MM.1S (cell line): Measurements from ENCODE around the gene THRA.

ENCODE experiments used
- DNase-seq: peaks from one replicate; pipeline ENCODE4 v3.0.0-alpha.2; 2015
- H2AFZ ChIP-seq: fragments of 300-600 bp; sonication (generic); 2 replicates; pipeline ENCODE4 v1.6.0; 2016; ENCODE audit warnings: antibody characterized with exemption, low read length
- H3F3A ChIP-seq: fragments of 300-600 bp; sonication (generic); 2 replicates; pipeline ENCODE4 v1.6.1; 2016; ENCODE audit warnings: mild to moderate bottlenecking, antibody characterized with exemption, low read length, moderate library complexity, mixed read lengths; ENCODE audit not compliant: insufficient read depth
- H3K27ac ChIP-seq: fragments of 300-600 bp; sonication (generic); 2 replicates; pipeline ENCODE4 v1.5.1; 2016; ENCODE audit warnings: mild to moderate bottlenecking, low read length
- H3K27me3 ChIP-seq: fragments of 300-600 bp; sonication (generic); replicated peaks from 2 replicates; pipeline ENCODE4 v1.6.0; 2016; ENCODE audit warnings: low read length; ENCODE audit not compliant: insufficient read depth
- H3K36me3 ChIP-seq: fragments of 300-600 bp; sonication (generic); replicated peaks from 2 replicates; pipeline ENCODE4 v1.6.1; 2016; ENCODE audit warnings: mild to moderate bottlenecking, low read length, mixed read lengths; ENCODE audit not compliant: insufficient read depth
- H3K4me1 ChIP-seq: fragments of 300-600 bp; sonication (generic); 2 replicates; pipeline ENCODE4 v1.6.1; 2016; ENCODE audit warnings: low read length, mixed read lengths
- H3K4me2 ChIP-seq: fragments of 300-600 bp; sonication (generic); 2 replicates; pipeline ENCODE4 v1.6.0; 2016; ENCODE audit warnings: low read depth, low read length
- H3K4me3 ChIP-seq: fragments of 300-600 bp; sonication (generic); 2 replicates; pipeline ENCODE4 v1.5.1; 2016; ENCODE audit warnings: low read length, mixed read lengths
- H3K79me2 ChIP-seq: fragments of 300-600 bp; sonication (generic); 2 replicates; pipeline ENCODE4 v1.6.1; 2016; ENCODE audit warnings: mixed run types, low read length, mixed read lengths
- H3K9ac ChIP-seq: fragments of 300-600 bp; sonication (generic); 2 replicates; pipeline ENCODE4 v1.6.1; 2016; ENCODE audit warnings: low read length, mixed read lengths
- H3K9me2 ChIP-seq: fragments of 300-600 bp; sonication (generic); replicated peaks from 2 replicates; pipeline ENCODE4 v1.6.1; 2016; ENCODE audit warnings: mild to moderate bottlenecking, low read length, mixed read lengths; ENCODE audit not compliant: insufficient read depth
- H3K9me3 ChIP-seq: fragments of 300-600 bp; sonication (generic); replicated peaks from 2 replicates; pipeline ENCODE4 v1.6.1; 2016; ENCODE audit warnings: mild to moderate bottlenecking, low read length, mixed read lengths; ENCODE audit not compliant: insufficient read depth
- H4K20me1 ChIP-seq: fragments of 300-600 bp; sonication (generic); 2 replicates; pipeline ENCODE4 v1.6.1; 2016; ENCODE audit warnings: mild to moderate bottlenecking, low read length, moderate library complexity, mixed read lengths; ENCODE audit not compliant: insufficient read depth
- EZH2 ChIP-seq: fragments of 300-600 bp; sonication (generic); optimal IDR thresholded peaks from 2 replicates; pipeline ENCODE3; 2017; ENCODE audit warnings: low read depth, mild to moderate bottlenecking, antibody characterized with exemption, low read length, mixed read lengths
- EZH2phosphoT487 ChIP-seq: fragments of 300-600 bp; sonication (generic); IDR thresholded peaks from 2 replicates; pipeline ENCODE4 v1.6.1; 2018; ENCODE audit warnings: antibody characterized with exemption, low read length
- TF ChIP-seq, protein P1 (sequence below): fragments of 300-600 bp; sonication (generic); IDR thresholded peaks from 2 replicates; pipeline ENCODE4 v1.5.1; 2016; ENCODE audit warnings: antibody characterized with exemption, low read length, mixed read lengths

THRA gene

DNA sequence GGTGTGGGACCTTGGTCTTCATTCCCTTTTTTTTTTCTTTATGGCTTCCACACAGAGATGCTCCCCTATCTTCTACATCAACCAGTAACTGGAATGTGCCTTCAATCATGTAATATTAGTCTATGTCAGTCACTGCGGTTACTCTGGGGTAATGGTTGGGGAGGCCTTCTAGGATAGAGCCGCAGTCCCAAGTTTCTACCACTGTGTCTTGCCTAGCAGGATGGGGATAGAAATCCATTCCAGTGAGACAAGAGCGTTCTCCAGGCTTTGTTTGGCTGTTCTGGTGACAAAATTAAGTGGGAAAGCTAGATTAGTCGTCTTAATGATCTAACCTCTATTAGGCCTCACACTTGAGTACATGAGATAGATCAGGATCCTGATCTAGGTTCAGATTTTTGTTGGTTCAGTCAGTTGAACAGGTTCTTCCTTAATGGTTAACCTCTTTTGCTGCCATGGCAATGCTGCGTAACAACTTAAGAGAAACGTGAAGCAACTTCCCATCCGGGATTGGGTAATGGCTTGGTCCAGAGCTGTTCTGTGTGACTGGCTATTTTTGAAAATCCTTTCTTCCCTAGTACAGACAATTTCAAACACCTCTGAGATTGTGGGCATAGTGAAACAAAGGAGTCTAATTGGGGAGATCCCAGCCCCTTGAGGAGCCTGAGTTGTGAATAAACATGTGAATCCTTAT, 67.7 kb downstream of the THRA start:
- Histone ChIP-seq H2AFZ (no peak overlapping the region), H3K4me2 (no peak overlapping the region), H3K36me3 (peaks cover 13% of the 10 kb centered on the region; the same call in 1 of the 2 replicates), H3K9ac (no peak overlapping the region), H3F3A (0 out of 2 replicates have a peak, but pooled peaks cover 3% of the 10 kb centered on the region), H3K4me1 (no peaks in the 10 kb centered on the region), H3K4me3 (no peak overlapping the region), H3K79me2 (peaks cover 54% of the 10 kb centered on the region), H3K27ac (no peak overlapping the region), H3K27me3 (no peaks in the 10 kb centered on the region), H4K20me1 (no peaks in the 10 kb centered on the region), H3K9me3 (no peaks in the 10 kb centered on the region), H3K9me2 (no peaks in the 10 kb centered on the region)
- TF ChIP-seq, protein P1, sequence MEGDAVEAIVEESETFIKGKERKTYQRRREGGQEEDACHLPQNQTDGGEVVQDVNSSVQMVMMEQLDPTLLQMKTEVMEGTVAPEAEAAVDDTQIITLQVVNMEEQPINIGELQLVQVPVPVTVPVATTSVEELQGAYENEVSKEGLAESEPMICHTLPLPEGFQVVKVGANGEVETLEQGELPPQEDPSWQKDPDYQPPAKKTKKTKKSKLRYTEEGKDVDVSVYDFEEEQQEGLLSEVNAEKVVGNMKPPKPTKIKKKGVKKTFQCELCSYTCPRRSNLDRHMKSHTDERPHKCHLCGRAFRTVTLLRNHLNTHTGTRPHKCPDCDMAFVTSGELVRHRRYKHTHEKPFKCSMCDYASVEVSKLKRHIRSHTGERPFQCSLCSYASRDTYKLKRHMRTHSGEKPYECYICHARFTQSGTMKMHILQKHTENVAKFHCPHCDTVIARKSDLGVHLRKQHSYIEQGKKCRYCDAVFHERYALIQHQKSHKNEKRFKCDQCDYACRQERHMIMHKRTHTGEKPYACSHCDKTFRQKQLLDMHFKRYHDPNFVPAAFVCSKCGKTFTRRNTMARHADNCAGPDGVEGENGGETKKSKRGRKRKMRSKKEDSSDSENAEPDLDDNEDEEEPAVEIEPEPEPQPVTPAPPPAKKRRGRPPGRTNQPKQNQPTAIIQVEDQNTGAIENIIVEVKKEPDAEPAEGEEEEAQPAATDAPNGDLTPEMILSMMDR: no peak
- DNase-seq: no peak

DNA sequence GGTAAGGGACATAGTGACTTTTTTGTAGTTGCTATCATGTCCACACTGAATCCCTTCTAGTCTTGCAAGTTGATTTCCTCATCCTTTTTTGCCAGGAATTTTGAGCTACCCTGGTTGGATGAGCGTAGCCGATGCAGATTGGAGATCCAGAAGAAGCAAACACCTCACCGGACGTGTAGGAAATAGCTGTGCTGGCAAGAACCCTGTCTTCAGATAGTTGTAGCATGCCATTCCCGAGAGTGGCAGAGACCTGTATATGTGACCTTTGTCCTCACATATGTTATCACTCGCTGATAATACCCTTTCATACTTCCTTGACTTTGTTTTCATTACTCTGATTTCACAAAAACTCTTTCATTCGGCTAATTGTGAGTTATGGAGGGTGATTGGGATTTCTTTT, 71.4 kb downstream of the THRA start:
- peaks cover 14% of the 10 kb centered on the region for H3F3A ChIP-seq
- H3K9ac ChIP-seq: no peak overlapping the region
- peaks cover 3% of the 10 kb centered on the region; the same call in 1 of the 2 replicates for H3K36me3 ChIP-seq
- H3K4me2 ChIP-seq: no peak overlapping the region
- TF ChIP-seq EZH2phosphoT487 (no peak), EZH2 (no peak)
- TF ChIP-seq, protein P1: no peak
- DNase-seq: no peak
- no peaks in the 10 kb centered on the region for H4K20me1 ChIP-seq
- H3K27ac ChIP-seq: no peak overlapping the region
- H3K4me1 ChIP-seq: no peaks in the 10 kb centered on the region
- H3K27me3 ChIP-seq: no peaks in the 10 kb centered on the region
- no peak overlapping the region for H3K4me3 ChIP-seq
- H3K9me3 ChIP-seq: no peaks in the 10 kb centered on the region
- H3K79me2 ChIP-seq: peaks cover 69% of the 10 kb centered on the region
- H3K9me2 ChIP-seq: no peaks in the 10 kb centered on the region
- H2AFZ ChIP-seq: no peak overlapping the region

DNA sequence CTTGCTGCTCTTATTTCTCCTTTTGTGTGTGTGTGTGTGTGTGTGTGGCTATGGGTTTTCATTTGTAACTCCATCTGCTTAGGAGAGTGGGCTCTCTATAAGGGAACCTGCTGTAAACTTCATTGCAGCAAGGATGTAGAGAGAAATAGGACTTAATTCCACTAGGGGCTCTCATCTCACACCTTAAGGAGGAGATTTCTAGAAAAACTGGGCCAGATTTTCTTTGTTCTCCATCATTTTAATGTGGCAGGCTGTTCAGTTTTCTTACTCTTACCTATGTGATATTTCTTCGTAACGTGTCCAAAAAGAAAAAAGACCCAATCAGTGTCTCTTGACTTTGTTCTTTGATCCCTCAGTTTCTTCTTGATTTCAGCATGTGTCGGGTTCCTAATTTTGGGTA, 73.1 kb downstream of the THRA start:
- Histone ChIP-seq H3K9ac (no peak overlapping the region), H3K4me2 (no peak overlapping the region), H3K27ac (no peak overlapping the region), H3K4me1 (no peaks in the 10 kb centered on the region), H4K20me1 (no peaks in the 10 kb centered on the region), H3K36me3 (no peaks in the 10 kb centered on the region; the same call in 1 of the 2 replicates), H3K27me3 (no peaks in the 10 kb centered on the region), H3K9me3 (no peaks in the 10 kb centered on the region), H3K9me2 (no peaks in the 10 kb centered on the region), H3F3A (peaks cover 20% of the 10 kb centered on the region), H3K4me3 (no peak overlapping the region), H2AFZ (no peak overlapping the region), H3K79me2 (peaks cover 65% of the 10 kb centered on the region)
- no peak for DNase-seq
- TF ChIP-seq, protein P1: no peak
- no peak for TF ChIP-seq EZH2phosphoT487
- TF ChIP-seq EZH2: no peak
